ENCODE measurements around the gene ASPM.

GRCh38 chr1:197137322-197137721, 9.1 kb downstream of the ASPM start:
- TF ChIP-seq REST (IDR thresholded peaks at IDR 0.05; ENCODE audit: low read depth, low read length) = no peak
- TF ChIP-seq CTCF (IDR thresholded peaks at IDR 0.05) = no peak
- no peak for TF ChIP-seq POLR2AphosphoS5 (IDR thresholded peaks at IDR 0.05; ENCODE audit: low read depth, low read length)
- TF ChIP-seq USF2 (IDR thresholded peaks at IDR 0.05; ENCODE audit: borderline replicate concordance, low read depth, low read length) = no peak
- TF ChIP-seq EZH2phosphoT487 (IDR thresholded peaks at IDR 0.05; ENCODE audit: borderline replicate concordance, low read depth) = no peak
- TF ChIP-seq GATA2 (CRISPR knock-in tag; IDR thresholded peaks at IDR 0.05) = no peak
- TF ChIP-seq YY1 (IDR thresholded peaks at IDR 0.05; ENCODE audit: low read depth) = no peak
- no peak for TF ChIP-seq NRF1 (IDR thresholded peaks at IDR 0.05; ENCODE audit: low read depth, low read length)
- no peak for TF ChIP-seq JUND (IDR thresholded peaks at IDR 0.05)
- no peak for TF ChIP-seq USF1 (IDR thresholded peaks at IDR 0.05; ENCODE audit: borderline replicate concordance, low read depth)
